ENCODE results near the gene PRDM16. TPM values are rescaled to one million over a fixed set of nuclear protein-coding genes. Genes with fewer than 3 reads are reported as not detected.

The PRDM16 gene
- polyA plus RNA-seq, 2 donors: 0.15 to 0.28 TPM

GRCh38 chr1:3097231-3097630 is 28.2 kb downstream of the PRDM16 start:
- no peaks in the 10 kb centered on the region for H3K4me1 ChIP-seq (ENCODE audit: control insufficient read depth in 2 of 2, insufficient read depth in 2 of 2, low read length in 1 of 2)
- no peak overlapping the region for H3K4me3 ChIP-seq (ENCODE audit: low read depth in 1 of 2, low read length in 2 of 2)
- H3K36me3 ChIP-seq (ENCODE audit: control insufficient read depth in 2 of 2, insufficient read depth in 2 of 2, low read length in 1 of 2): no peaks in the 10 kb centered on the region
- no peaks in the 10 kb centered on the region for H3K27me3 ChIP-seq (ENCODE audit: control insufficient read depth in 1 of 2, insufficient read depth in 2 of 2, low read length in 2 of 2)
- 79 to 80% methylated on average over 12 of the region's 12 CpGs for WGBS, 2 donors
- H3K27ac ChIP-seq (ENCODE audit: low read depth in 2 of 2, low read length in 1 of 2): no peak overlapping the region
- no peaks in the 10 kb centered on the region for H3K9me3 ChIP-seq (ENCODE audit: control insufficient read depth in 2 of 2, insufficient read depth in 1 of 2, low read depth in 1 of 2, low read length in 1 of 2)

GRCh38 chr1:3097861-3098260 is 28.9 kb downstream of the PRDM16 start:
- H3K4me3 ChIP-seq (ENCODE audit: low read depth in 1 of 2, low read length in 2 of 2): no peak overlapping the region
- no peaks in the 10 kb centered on the region for H3K9me3 ChIP-seq (ENCODE audit: control insufficient read depth in 2 of 2, insufficient read depth in 1 of 2, low read depth in 1 of 2, low read length in 1 of 2)
- 62 to 66% methylated on average over 7 of the region's 7 CpGs for WGBS, 2 donors
- no peaks in the 10 kb centered on the region for H3K27me3 ChIP-seq (ENCODE audit: control insufficient read depth in 1 of 2, insufficient read depth in 2 of 2, low read length in 2 of 2)
- no peaks in the 10 kb centered on the region for H3K36me3 ChIP-seq (ENCODE audit: control insufficient read depth in 2 of 2, insufficient read depth in 2 of 2, low read length in 1 of 2)
- H3K27ac ChIP-seq (ENCODE audit: low read depth in 2 of 2, low read length in 1 of 2): no peak overlapping the region
- H3K4me1 ChIP-seq (ENCODE audit: control insufficient read depth in 2 of 2, insufficient read depth in 2 of 2, low read length in 1 of 2): no peaks in the 10 kb centered on the region

- H3K9me3 ChIP-seq (ENCODE audit: control insufficient read depth in 2 of 2, insufficient read depth in 1 of 2, low read depth in 1 of 2, low read length in 1 of 2): no peaks in the 10 kb centered on the region
- H3K4me3 ChIP-seq (ENCODE audit: low read depth in 1 of 2, low read length in 2 of 2): no peak overlapping the region
- no peaks in the 10 kb centered on the region for H3K36me3 ChIP-seq (ENCODE audit: control insufficient read depth in 2 of 2, insufficient read depth in 2 of 2, low read length in 1 of 2)
- H3K27me3 ChIP-seq (ENCODE audit: control insufficient read depth in 1 of 2, insufficient read depth in 2 of 2, low read length in 2 of 2): no peaks in the 10 kb centered on the region
- H3K4me1 ChIP-seq (ENCODE audit: control insufficient read depth in 2 of 2, insufficient read depth in 2 of 2, low read length in 1 of 2): no peaks in the 10 kb centered on the region
- no peak overlapping the region for H3K27ac ChIP-seq (ENCODE audit: low read depth in 2 of 2, low read length in 1 of 2)
- 76 to 93% methylated on average over 5 to 9 of the region's 9 CpGs for WGBS, 2 donors
These were observed 30.9 kb downstream of the PRDM16 start for GRCh38 chr1:3099861-3100260.

GRCh38 chr1:3101124-3101939 is 32.3 kb downstream of the PRDM16 start:
- Histone ChIP-seq H3K9me3 (ENCODE audit: control insufficient read depth in 2 of 2, insufficient read depth in 1 of 2, low read depth in 1 of 2, low read length in 1 of 2) (no peaks in the 10 kb centered on the region), H3K4me1 (ENCODE audit: control insufficient read depth in 2 of 2, insufficient read depth in 2 of 2, low read length in 1 of 2) (no peaks in the 10 kb centered on the region), H3K4me3 (ENCODE audit: low read depth in 1 of 2, low read length in 2 of 2) (no peak overlapping the region), H3K27ac (ENCODE audit: low read depth in 2 of 2, low read length in 1 of 2) (no peak overlapping the region), H3K27me3 (ENCODE audit: control insufficient read depth in 1 of 2, insufficient read depth in 2 of 2, low read length in 2 of 2) (no peaks in the 10 kb centered on the region), H3K36me3 (ENCODE audit: control insufficient read depth in 2 of 2, insufficient read depth in 2 of 2, low read length in 1 of 2) (no peaks in the 10 kb centered on the region)
- WGBS, 2 donors: 45 to 52% methylated on average over 28 to 29 of the region's 29 CpGs

GRCh38 chr1:3102641-3103040 is 33.6 kb downstream of the PRDM16 start:
- H3K27me3 ChIP-seq (ENCODE audit: control insufficient read depth in 1 of 2, insufficient read depth in 2 of 2, low read length in 2 of 2): no peaks in the 10 kb centered on the region
- H3K4me1 ChIP-seq (ENCODE audit: control insufficient read depth in 2 of 2, insufficient read depth in 2 of 2, low read length in 1 of 2): no peaks in the 10 kb centered on the region
- no peak overlapping the region for H3K27ac ChIP-seq (ENCODE audit: low read depth in 2 of 2, low read length in 1 of 2)
- peaks cover 1 to 3% of the 10 kb centered on the region in 2 donors for H3K9me3 ChIP-seq (ENCODE audit: control insufficient read depth in 2 of 2, insufficient read depth in 1 of 2, low read depth in 1 of 2, low read length in 1 of 2)
- H3K4me3 ChIP-seq (ENCODE audit: low read depth in 1 of 2, low read length in 2 of 2): no peak overlapping the region
- H3K36me3 ChIP-seq (ENCODE audit: control insufficient read depth in 2 of 2, insufficient read depth in 2 of 2, low read length in 1 of 2): no peaks in the 10 kb centered on the region
- WGBS, 2 donors: 70 to 78% methylated on average over 3 of the region's 3 CpGs

GRCh38 chr1:3103967-3104677 is 35.1 kb downstream of the PRDM16 start:
- Histone ChIP-seq H3K4me1 (ENCODE audit: control insufficient read depth in 2 of 2, insufficient read depth in 2 of 2, low read length in 1 of 2) (no peaks in the 10 kb centered on the region), H3K27ac (ENCODE audit: low read depth in 2 of 2, low read length in 1 of 2) (no peak overlapping the region), H3K36me3 (ENCODE audit: control insufficient read depth in 2 of 2, insufficient read depth in 2 of 2, low read length in 1 of 2) (no peaks in the 10 kb centered on the region), H3K4me3 (ENCODE audit: low read depth in 1 of 2, low read length in 2 of 2) (no peak overlapping the region), H3K9me3 (ENCODE audit: control insufficient read depth in 2 of 2, insufficient read depth in 1 of 2, low read depth in 1 of 2, low read length in 1 of 2) (peaks cover 3 to 5% of the 10 kb centered on the region in 2 donors), H3K27me3 (ENCODE audit: control insufficient read depth in 1 of 2, insufficient read depth in 2 of 2, low read length in 2 of 2) (no peaks in the 10 kb centered on the region)
- 84 to 89% methylated on average over 13 to 16 of the region's 16 CpGs for WGBS, 2 donors

GRCh38 chr1:3105167-3105863 is 36.3 kb downstream of the PRDM16 start:
- no peaks in the 10 kb centered on the region for H3K4me1 ChIP-seq (ENCODE audit: control insufficient read depth in 2 of 2, insufficient read depth in 2 of 2, low read length in 1 of 2)
- WGBS, 2 donors: 56% methylated on average over 24 of the region's 24 CpGs
- H3K27ac ChIP-seq (ENCODE audit: low read depth in 2 of 2, low read length in 1 of 2): no peak overlapping the region
- H3K27me3 ChIP-seq (ENCODE audit: control insufficient read depth in 1 of 2, insufficient read depth in 2 of 2, low read length in 2 of 2): no peaks in the 10 kb centered on the region
- peaks cover 3 to 5% of the 10 kb centered on the region in 2 donors for H3K9me3 ChIP-seq (ENCODE audit: control insufficient read depth in 2 of 2, insufficient read depth in 1 of 2, low read depth in 1 of 2, low read length in 1 of 2)
- no peaks in the 10 kb centered on the region for H3K36me3 ChIP-seq (ENCODE audit: control insufficient read depth in 2 of 2, insufficient read depth in 2 of 2, low read length in 1 of 2)
- no peak overlapping the region for H3K4me3 ChIP-seq (ENCODE audit: low read depth in 1 of 2, low read length in 2 of 2)

GRCh38 chr1:3106216-3106615 is 37.2 kb downstream of the PRDM16 start:
- Histone ChIP-seq H3K4me1 (ENCODE audit: control insufficient read depth in 2 of 2, insufficient read depth in 2 of 2, low read length in 1 of 2) (no peaks in the 10 kb centered on the region), H3K36me3 (ENCODE audit: control insufficient read depth in 2 of 2, insufficient read depth in 2 of 2, low read length in 1 of 2) (no peaks in the 10 kb centered on the region), H3K4me3 (ENCODE audit: low read depth in 1 of 2, low read length in 2 of 2) (no peak overlapping the region), H3K9me3 (ENCODE audit: control insufficient read depth in 2 of 2, insufficient read depth in 1 of 2, low read depth in 1 of 2, low read length in 1 of 2) (peaks cover 3 to 5% of the 10 kb centered on the region in 2 donors), H3K27me3 (ENCODE audit: control insufficient read depth in 1 of 2, insufficient read depth in 2 of 2, low read length in 2 of 2) (no peaks in the 10 kb centered on the region), H3K27ac (ENCODE audit: low read depth in 2 of 2, low read length in 1 of 2) (no peak overlapping the region)
- WGBS, 2 donors: 84 to 90% methylated on average over 8 of the region's 8 CpGs

- 47 to 60% methylated on average over 7 of the region's 7 CpGs for WGBS, 2 donors
- no peak overlapping the region for H3K4me3 ChIP-seq (ENCODE audit: low read depth in 1 of 2, low read length in 2 of 2)
- H3K4me1 ChIP-seq (ENCODE audit: control insufficient read depth in 2 of 2, insufficient read depth in 2 of 2, low read length in 1 of 2): no peaks in the 10 kb centered on the region
- H3K36me3 ChIP-seq (ENCODE audit: control insufficient read depth in 2 of 2, insufficient read depth in 2 of 2, low read length in 1 of 2): no peaks in the 10 kb centered on the region
- H3K27ac ChIP-seq (ENCODE audit: low read depth in 2 of 2, low read length in 1 of 2): no peak overlapping the region
- no peaks in the 10 kb centered on the region for H3K27me3 ChIP-seq (ENCODE audit: control insufficient read depth in 1 of 2, insufficient read depth in 2 of 2, low read length in 2 of 2)
- peaks cover 3 to 5% of the 10 kb centered on the region in 2 donors for H3K9me3 ChIP-seq (ENCODE audit: control insufficient read depth in 2 of 2, insufficient read depth in 1 of 2, low read depth in 1 of 2, low read length in 1 of 2)
These were observed 38.2 kb downstream of the PRDM16 start for GRCh38 chr1:3107201-3107600.

All from esophagus (tissue), 2 donors.